Stimulated activated CD4-positive, alpha-beta T cell treated with anti-CD3 and anti-CD28 coated beads, Interleukin-1b, Interleukin-23, amount 100 ng/mL, for 4 hours (primary cell): ENCODE data around the gene CFAP99.

Source experiments
- DNase-seq, 2 donors: peaks; one replicate each; pipeline ENCODE4 v3.0.0-alpha.2; 2020; ENCODE audit warnings: low read depth in 2 of 2

The CFAP99 gene

DNA sequence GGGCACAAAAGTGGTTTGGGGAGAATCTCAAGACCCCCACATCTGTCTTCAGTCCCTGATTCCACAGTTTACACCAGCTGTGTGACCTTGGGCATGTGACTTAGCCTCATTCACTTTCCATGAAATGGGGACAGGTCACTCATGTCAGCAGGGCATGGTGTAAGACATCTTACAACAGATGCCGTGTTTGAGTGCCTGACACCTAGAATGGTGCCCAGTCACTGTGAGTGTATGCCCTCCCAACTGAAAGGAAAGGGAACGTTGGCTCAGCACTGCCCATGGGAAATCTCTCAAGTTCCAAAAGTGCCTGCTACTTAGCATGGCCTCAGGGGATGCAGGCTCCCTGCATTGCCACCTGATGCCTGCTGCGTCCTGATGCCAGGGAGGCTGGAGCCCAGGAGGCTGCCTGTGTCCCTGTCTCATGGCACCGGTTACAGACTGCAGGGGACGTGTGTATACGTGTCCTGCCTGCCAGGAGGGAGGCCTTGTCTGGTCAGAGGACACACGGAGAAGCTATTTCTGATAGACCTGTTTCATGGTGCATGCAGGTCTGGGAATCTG, 82.4 kb downstream of the CFAP99 start:
- DNase-seq: no peak

- DNase-seq: no peak
These were observed 85.1 kb downstream of the CFAP99 start for GRCh38 chr4:2503809-2504208.

- no peak for DNase-seq
These were observed 88.5 kb downstream of the CFAP99 start for GRCh38 chr4:2507259-2507658.

DNA sequence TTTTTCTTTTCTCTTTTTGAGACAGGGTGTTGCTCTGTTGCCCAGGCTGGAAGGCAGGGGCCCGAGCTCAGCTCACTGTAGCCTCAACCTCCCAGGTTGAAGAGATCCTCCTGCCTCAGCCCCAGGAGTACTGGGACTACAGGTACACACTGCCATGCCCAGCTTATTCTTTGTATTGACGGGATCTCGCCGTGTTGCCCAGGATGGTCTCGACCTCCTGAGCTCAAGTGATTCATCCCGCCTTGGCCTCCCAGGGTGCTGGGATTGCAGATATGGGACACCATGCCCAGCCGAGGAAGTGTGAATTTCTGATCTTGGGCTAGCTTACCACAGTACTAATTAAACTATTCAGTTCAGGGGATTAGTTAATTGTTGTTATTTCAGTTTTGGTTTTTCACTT, 89.1 kb downstream of the CFAP99 start:
- DNase-seq: no peak

DNA sequence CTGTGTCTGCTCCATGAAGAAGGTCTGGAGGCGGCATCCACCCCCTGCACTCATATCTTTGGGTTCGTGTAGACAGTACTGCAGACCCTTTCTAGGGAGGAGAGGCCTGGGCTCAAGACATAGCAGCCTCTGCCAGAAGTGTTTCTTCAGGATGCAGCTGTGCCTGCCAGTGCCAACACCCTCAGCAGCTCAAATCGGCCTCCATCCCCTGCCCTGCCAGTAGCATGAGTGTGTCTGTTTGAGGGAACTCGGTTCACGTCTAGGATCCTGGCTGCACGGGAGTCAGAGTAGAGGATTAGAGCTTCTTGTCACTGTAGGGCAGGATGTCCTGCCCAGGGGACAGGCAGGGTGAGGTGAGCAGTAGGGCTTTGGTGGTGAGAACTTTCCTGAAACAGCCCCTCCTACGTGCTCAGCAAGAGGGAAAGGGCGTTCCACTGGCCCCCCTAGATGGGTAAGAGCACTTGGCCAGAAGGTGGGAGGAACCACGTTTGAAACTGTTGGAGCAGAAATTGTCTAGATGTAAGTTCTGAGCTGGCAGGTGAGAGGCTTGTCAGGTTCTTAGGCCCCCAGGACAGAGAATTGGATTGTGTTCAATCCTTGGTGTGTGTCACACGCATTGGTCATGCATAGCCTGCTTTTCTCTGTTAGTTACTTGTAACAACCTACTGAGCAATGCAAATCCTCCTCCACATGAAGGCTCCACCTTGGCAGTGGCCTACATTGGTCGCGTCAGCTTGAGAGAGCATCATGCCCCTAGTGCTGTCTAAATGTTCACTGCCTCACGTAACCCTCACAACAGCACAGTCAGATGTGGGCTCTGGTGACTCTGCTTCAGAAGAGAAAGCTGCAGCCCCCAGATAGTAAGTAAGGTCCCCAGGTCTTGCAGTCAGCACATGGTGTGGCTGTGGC, 91.8 kb downstream of the CFAP99 start:
- DNase-seq: no peak

- DNase-seq: no peak
These were observed 92.9 kb downstream of the CFAP99 start for GRCh38 chr4:2511645-2512131.
